GM23338 (cell line): ENCODE data around the gene BSCL2.

ENCODE experiments used
- CREB1 ChIP-seq: fragments of 250-450 bp; sonication (Bioruptor Pico); IDR thresholded peaks from 2 replicates; pipeline ENCODE4 v1.5.0; 2020; ENCODE audit warnings: low read depth, mild to moderate bottlenecking, moderate library complexity
- CTCF ChIP-seq, 2 experiments: fragments of 200-600 bp in 1 of 2; sonication (generic) in 1 of 2; conservative IDR thresholded peaks; 2 replicates each; pipeline versions ENCODE4 v1.5.1 to v1.6.1; 2016 to 2017; ENCODE audit warnings: antibody characterized with exemption in 2 of 2, low read depth in 2 of 2, mild to moderate bottlenecking in 2 of 2, moderate library complexity in 1 of 2
- ETS1 ChIP-seq: IDR thresholded peaks from 2 replicates; pipeline ENCODE4 v1.6.1; 2016; ENCODE audit warnings: antibody characterized with exemption
- EZH2 ChIP-seq: fragments of 200-600 bp; sonication (generic); IDR thresholded peaks from one replicate; pipeline ENCODE4 v1.8.0; 2017; ENCODE audit warnings: antibody characterized with exemption, mild to moderate bottlenecking, low read depth; ENCODE audit not compliant: unreplicated experiment
- EZH2phosphoT487 ChIP-seq: fragments of 200-600 bp; sonication (generic); IDR thresholded peaks from one replicate; pipeline ENCODE4 v1.8.1; 2018; ENCODE audit warnings: antibody characterized with exemption; ENCODE audit not compliant: unreplicated experiment
- NANOG ChIP-seq: IDR thresholded peaks from 2 replicates; pipeline ENCODE4 v1.6.1; 2016; ENCODE audit warnings: antibody characterized with exemption, borderline replicate concordance

DNA sequence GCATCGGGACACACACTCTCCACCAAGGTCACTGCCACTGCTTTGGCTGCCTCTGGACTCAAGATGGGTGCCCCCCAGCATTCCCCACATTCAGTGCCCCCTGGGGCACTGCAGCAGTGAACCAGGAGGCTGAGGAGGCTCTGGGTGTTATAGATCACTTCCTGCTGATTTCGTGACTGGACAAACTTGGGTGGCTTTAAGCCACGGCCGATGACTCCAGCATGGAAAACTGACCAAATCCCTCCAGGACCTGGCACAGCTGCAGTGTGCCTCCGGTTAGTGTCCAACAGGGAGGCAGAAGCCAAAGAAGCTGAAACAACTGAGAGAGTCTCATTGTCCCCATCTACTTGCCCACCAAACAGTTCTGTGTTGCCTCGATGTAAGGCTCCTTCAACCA lies 59.6 kb downstream of the BSCL2 start:
- TF ChIP-seq EZH2phosphoT487 (no peak), EZH2 (no peak), CTCF (conservative IDR thresholded peaks at IDR 0.05; ENCODE audit: low read depth in 2 of 2) (no peak), NANOG (no peak), ETS1 (no peak), CREB1 (CRISPR knock-in tag) (no peak)
